ENCODE measurements around the gene ZNF423.
A peak's percentile ranks its signal among the peaks of the same experiment; 100 is the strongest.

ZNF423 gene

DNA sequence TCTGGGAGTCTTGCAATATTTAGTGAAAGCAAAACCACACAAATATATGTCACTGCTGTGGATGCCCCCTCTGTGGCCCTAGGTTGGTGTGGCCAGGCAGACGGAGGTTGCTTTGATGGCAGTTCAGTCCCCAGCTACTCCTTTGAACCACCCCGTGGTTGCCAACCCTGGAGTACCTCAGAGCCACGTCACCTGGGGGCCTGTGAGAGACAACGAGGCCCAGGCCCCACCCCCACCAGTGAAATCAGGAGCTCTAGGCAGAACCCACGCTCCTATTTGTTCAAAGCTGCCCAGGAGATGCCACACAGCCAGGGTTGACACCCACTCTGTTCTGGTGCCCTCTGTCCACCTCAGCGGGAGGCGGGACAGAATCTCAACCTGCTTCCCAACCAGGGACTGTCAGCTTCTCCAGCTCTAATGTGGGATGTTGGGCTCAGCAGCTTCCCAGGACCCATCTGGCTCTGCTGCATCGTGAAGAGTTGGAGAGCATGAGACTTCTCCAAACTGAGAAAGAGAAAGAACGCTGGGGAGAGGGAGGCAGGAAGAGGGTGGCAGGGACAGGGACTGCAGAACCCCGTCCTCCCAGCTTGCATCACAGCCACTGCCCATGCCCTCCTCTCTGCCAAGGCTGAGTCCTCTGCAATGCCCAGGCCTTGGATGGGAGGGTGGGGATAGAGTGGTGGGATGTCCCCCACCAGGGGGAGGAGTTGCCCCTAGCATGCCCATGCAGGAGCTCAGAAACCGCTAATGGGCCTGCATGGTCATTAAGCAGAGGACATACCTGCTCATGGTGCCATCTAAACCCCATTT is 400.5 kb downstream of the ZNF423 start:
- DNase-seq (ENCODE audit: extremely low read depth in 1 of 2, low read depth in 1 of 2), result no peak

DNA sequence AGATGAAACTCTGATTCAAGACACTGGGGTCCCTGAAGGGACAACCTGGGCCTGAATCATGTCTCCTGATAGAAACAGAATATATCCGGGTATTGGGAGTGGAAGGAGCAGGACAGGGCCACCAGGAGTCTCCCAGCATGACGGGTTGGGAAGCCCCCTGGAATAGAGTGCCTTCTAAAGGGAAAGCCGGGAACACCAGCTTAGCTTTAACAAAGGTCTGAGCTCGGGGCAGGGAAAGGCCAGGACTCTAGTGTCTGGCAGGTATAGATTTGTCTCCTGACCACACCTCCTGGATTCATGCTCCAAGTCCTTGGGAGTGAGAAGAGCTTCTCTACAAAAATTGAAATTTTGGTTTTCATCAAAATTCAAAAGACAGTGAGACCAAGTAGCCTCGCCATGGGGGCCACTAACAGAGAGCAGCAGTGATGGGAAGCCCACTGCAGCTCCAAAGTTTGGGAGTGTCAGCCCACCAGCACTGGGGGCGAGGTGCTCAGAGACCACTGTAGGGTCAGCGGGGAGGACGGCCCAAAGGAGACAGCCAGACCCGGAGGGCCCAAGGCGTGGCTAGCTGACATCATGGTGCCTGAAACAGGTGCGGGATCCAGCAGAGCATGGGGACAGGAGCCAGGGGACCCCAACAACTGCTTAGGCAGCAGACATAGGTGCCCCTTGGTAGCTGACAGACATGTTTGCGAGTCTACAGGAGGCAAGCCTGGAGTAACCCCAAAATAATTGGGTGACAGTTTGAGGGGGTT is 401.3 kb downstream of the ZNF423 start:
- no peak for DNase-seq (ENCODE audit: extremely low read depth in 1 of 2, low read depth in 1 of 2)

DNA sequence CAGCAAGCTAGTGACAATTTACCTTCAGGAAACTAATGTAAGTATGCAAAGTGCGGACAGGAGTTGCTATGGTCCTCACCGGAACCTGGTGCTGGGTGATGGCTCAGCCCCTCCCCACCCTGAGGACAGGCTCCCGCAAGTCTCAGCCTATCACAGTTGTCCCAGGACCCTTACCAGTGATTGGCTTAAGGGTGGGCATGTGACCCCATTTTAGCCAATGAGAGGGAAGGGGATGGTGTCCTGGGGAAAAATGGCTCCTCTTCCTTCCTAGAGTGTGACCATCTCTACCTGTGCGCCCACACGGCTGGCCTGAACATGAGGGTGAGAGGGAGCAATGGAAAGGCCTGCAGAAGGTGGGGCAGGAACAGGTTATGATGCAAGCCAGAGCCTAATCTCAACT is 401.9 kb downstream of the ZNF423 start:
- DNase-seq (ENCODE audit: extremely low read depth in 1 of 2, low read depth in 1 of 2), result no peak

DNA sequence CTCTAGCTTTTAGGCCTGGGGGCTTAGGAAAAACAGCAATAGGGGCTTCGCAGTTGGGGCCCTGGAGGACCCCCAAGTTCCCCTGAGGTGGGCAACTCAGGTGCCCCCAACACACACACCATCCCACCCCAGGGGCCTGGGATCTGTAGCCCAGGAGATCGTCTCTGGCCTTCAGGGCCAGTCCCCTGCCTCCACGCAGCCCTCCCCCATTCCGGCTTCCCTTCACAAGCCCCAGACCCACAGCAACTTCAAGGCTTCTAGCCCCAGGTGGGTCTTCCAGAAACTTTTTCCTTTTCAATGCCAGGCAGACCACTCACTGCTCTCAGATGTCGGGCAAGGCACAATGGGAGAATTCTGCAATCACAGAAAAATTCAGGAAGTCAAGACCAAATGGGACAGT is 402.9 kb downstream of the ZNF423 start:
- no peak for DNase-seq (ENCODE audit: extremely low read depth in 1 of 2, low read depth in 1 of 2)

DNA sequence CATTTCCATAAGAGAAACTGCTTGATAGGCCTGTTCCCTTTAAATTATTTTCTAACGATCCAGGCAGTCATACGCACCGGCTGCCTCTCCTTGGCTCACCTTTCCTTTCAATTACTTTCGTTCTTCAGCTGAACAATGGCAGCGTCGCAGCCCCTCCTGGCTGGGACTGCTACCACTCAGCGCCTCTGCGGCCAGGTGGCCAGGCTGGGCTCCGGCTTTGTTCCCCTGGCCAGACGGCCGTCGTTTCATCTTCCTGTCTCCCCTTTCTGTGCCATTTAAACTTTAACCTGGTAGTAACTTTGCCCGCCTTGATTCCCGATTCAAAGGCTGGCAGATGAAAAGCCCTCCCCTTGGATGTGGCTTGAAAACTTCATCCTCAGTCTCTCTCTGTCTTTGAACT is 403.3 kb downstream of the ZNF423 start:
- no peak for DNase-seq (ENCODE audit: extremely low read depth in 1 of 2, low read depth in 1 of 2)

DNA sequence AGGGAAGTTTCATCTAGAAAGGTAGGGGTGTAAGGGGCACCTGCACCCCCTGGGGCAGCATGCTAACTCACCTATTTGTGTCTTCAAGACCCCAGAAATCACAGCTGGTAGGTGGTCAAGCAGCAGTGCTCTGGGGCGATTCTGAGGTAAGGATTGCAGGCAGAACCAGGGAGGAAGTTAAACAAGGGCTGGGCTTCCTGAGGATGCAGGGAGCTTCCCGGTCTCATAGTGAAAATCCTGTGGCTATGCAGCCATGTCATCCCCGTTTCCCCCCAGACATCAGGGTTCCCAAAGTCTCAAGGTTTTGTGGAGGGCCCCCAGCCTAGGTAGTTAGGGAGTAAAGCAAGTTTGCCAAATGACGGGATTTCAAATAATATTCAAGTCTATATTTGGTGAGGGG is 403.8 kb downstream of the ZNF423 start:
- DNase-seq (ENCODE audit: extremely low read depth in 1 of 2, low read depth in 1 of 2), result no peak

DNA sequence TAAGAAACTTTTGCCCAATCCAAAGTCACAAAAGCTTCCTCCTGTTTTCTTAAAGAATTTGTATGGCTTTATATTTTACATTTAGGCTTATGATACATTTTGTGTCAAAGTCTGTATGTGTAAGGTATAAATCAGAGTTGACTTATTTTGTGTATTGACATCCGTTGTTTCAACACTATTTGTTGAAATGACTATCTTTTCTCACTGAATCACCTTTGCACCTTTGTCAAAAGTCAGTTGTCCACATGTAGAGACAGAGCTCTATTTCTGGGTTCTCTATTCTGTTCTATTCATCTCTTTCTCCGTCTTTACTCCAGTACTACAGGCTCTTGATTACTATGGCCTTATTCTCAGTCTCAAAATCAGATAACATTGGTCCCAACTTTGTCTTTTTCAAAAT is 409.1 kb downstream of the ZNF423 start:
- DNase-seq (ENCODE audit: extremely low read depth in 1 of 2, low read depth in 1 of 2), result no peak

DNA sequence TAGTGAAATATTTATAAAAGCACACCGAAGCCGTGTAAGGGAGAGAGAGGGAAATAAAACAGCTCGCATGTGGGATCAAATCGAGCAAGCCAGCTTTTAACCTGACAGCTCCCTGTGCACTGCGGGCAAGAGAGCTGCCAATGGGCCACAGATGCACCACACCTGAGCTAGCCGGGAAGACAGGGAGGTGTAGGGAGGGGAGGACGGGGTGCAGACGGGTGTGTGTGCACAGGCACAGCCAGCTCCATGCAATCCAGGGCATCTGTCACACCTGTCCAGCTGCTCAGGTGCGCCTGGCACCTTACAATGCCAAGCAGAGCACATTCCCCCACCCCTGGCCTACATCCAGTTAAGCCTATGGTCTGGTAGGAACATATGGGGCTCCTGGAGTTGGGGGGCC is 412.3 kb downstream of the ZNF423 start:
- DNase-seq (ENCODE audit: extremely low read depth in 1 of 2, low read depth in 1 of 2), result no peak

DNA sequence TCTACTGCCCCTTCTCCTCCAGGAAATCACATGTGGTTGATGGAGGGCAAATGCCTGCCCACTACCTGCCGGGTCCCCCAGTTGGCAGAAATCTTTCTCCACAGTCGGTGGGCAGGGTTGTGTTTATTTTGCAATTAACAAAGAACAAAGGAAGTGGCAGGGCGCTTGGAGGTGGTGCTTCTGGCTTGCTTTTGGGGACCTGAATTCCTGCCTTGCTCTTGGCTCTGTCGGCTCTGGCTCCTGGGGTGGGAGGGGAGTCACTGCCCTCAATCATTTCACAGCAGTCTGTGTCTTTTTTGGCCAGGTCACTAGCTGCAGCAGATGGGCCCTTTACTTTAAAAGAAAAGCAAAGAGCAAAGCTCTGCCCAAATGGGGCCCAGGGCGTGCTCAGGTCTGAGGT is 413.1 kb downstream of the ZNF423 start:
- no peak for DNase-seq (ENCODE audit: extremely low read depth in 1 of 2, low read depth in 1 of 2)

DNA sequence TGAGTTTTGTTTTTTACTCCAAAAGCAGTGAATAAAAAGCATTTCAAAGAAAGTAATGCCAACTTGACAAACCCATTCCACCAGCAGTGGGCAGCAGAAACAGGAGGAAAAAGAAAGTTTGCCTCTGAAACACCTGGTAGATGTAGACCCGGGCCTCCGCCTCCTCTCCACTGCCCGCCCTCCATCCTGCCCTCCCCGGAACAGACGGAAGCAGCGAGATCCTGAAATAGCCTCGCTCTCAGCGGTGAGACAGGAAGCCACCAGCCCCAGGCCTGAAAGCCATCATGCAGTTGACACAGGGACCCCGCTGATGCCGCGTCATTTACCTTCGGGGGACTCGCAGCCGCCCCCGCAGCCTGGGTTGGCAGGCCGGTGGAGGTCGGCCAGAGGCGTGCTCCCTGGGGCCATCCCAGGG is 414.5 kb downstream of the ZNF423 start:
- peak; percentile 24 to 34 for DNase-seq (ENCODE audit: extremely low read depth in 1 of 2, low read depth in 1 of 2)

DNA sequence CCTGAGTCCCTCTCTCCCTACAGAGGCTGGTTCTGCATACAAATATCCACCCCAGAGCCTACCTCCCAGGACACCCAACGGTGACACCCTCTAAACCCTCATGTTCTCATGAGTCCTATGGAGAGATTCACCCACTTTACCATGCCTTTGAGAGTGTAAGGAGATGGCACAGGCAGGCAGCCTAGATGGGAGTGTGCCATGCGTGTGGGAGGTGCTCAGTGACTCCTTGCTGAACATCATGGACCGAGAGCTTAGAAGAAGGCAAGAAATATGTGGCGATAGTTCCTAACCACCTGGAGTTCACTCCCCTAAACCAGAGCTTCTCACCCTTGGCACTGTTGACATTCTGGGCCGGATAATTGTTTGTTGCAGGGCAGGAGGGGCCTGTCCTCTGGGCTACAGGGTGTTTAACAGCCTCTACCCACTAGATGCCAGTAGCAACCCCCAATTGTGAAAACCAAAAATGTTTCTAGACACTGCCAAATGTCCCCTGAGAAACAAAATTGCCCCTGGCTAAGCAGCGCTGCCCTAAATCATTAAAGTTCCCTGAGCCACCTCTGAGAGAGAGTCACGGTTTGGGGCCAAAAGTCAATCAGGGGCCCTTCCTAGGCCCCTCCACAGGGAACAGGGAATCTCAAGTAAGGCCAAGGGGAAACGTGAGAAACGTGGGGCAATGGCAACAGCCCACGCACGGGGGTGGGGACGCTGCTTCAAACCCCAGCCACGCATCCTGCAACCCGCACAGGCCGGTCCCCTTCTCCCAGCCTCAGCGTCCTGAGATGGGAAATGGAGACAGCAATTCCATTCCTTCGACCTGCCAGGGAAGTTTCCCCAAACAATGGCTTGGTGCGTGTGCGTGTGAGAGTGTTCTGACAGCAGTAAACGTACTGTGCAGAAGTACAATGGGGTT is 415.5 kb downstream of the ZNF423 start:
- no peak for DNase-seq (ENCODE audit: extremely low read depth in 1 of 2, low read depth in 1 of 2)

DNA sequence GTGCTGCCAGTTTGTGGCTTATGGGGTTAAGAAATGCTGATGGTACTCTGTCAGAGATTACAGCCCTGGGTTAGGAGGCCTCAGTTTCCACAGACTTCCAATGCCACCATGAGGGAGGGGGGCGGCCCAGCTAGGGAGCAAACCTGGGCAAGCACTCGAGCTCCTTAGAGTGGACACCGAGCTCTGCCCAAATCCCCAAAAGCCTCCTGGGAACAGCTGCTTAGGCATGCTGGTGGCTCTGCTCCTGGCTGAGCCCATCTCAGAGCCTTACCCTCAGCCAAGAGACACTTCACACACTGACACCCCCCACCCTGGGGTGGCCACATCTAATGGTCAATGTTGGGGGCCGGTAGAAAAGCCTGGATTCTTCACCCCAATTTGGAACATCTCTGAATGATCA is 416.2 kb downstream of the ZNF423 start:
- DNase-seq (ENCODE audit: extremely low read depth in 1 of 2, low read depth in 1 of 2), result no peak

DNA sequence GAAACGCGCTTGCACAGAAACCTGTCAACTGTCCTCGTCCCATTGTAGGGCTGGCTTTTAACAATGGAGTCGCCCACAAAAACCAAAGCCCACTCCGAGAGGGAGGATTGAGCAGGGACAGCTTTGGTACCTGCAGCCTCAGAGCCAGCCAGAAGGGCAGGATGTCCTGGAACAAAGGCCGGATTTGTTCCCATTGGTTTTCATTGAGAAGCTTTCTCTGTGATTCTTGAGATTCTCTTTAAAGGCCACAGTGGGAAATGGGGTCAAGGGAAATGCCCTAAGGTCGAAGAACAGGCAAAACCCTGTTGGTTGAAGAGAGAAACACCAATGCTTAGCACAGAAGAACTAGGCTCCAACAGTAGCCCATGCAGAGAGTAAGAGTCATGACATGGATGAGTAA is 416.9 kb downstream of the ZNF423 start:
- DNase-seq (ENCODE audit: extremely low read depth in 1 of 2, low read depth in 1 of 2), result no peak
